Measurements from ENCODE around the gene XPNPEP1. TPM values are rescaled to one million over a fixed set of nuclear protein-coding genes. Genes with fewer than 3 reads are reported as not detected.

The XPNPEP1 gene
- total RNA-seq, 1 donor from 2014 or later, result 51.4 TPM

GRCh38 chr10:109898666-109899355 is 24.5 kb downstream of the XPNPEP1 start:
- DNase-seq, result no peak
- peaks cover 2% of the 10 kb centered on the region for H3K9me3 Mint-ChIP-seq (ENCODE audit: unreplicated experiment)
- H3K27me3 Mint-ChIP-seq (ENCODE audit: unreplicated experiment), result peaks cover 1% of the 10 kb centered on the region
- TF ChIP-seq CTCF (IDR thresholded peaks at IDR 0.05; ENCODE audit: partially characterized antibody, unreplicated experiment), result no peak
- H3K36me3 Mint-ChIP-seq (ENCODE audit: unreplicated experiment), result no peaks in the 10 kb centered on the region
- no peak overlapping the region for H3K4me3 Mint-ChIP-seq (ENCODE audit: unreplicated experiment)
- H3K27ac Mint-ChIP-seq (ENCODE audit: unreplicated experiment), result no peak overlapping the region
- peaks cover 19% of the 10 kb centered on the region for H3K4me1 Mint-ChIP-seq (ENCODE audit: low read depth, unreplicated experiment)

GRCh38 chr10:109898007-109898406 is 25.3 kb downstream of the XPNPEP1 start:
- H3K27ac Mint-ChIP-seq (ENCODE audit: unreplicated experiment), result no peak overlapping the region
- H3K9me3 Mint-ChIP-seq (ENCODE audit: unreplicated experiment), result peaks cover 2% of the 10 kb centered on the region
- no peak overlapping the region for H3K4me3 Mint-ChIP-seq (ENCODE audit: unreplicated experiment)
- H3K4me1 Mint-ChIP-seq (ENCODE audit: low read depth, unreplicated experiment), result peaks cover 14% of the 10 kb centered on the region
- peaks cover 1% of the 10 kb centered on the region for H3K27me3 Mint-ChIP-seq (ENCODE audit: unreplicated experiment)
- no peak for TF ChIP-seq CTCF (IDR thresholded peaks at IDR 0.05; ENCODE audit: partially characterized antibody, unreplicated experiment)
- no peak for DNase-seq
- no peaks in the 10 kb centered on the region for H3K36me3 Mint-ChIP-seq (ENCODE audit: unreplicated experiment)

- no peak for TF ChIP-seq CTCF (IDR thresholded peaks at IDR 0.05; ENCODE audit: partially characterized antibody, unreplicated experiment)
- peaks cover 3% of the 10 kb centered on the region for H3K9me3 Mint-ChIP-seq (ENCODE audit: unreplicated experiment)
- no peak overlapping the region for H3K4me3 Mint-ChIP-seq (ENCODE audit: unreplicated experiment)
- peaks cover 2% of the 10 kb centered on the region for H3K36me3 Mint-ChIP-seq (ENCODE audit: unreplicated experiment)
- no peak overlapping the region for H3K27ac Mint-ChIP-seq (ENCODE audit: unreplicated experiment)
- no peak for DNase-seq
- H3K27me3 Mint-ChIP-seq (ENCODE audit: unreplicated experiment), result peaks cover 1% of the 10 kb centered on the region
- peaks cover 6% of the 10 kb centered on the region for H3K4me1 Mint-ChIP-seq (ENCODE audit: low read depth, unreplicated experiment)
These were observed 27.5 kb downstream of the XPNPEP1 start for GRCh38 chr10:109895848-109896247.

GRCh38 chr10:109895095-109895818 is 28.1 kb downstream of the XPNPEP1 start:
- Mint-ChIP-seq H3K4me3 (ENCODE audit: unreplicated experiment) (no peak overlapping the region), H3K36me3 (ENCODE audit: unreplicated experiment) (peaks cover 4% of the 10 kb centered on the region), H3K27me3 (ENCODE audit: unreplicated experiment) (peaks cover 1% of the 10 kb centered on the region), H3K9me3 (ENCODE audit: unreplicated experiment) (peaks cover 1% of the 10 kb centered on the region), H3K4me1 (ENCODE audit: low read depth, unreplicated experiment) (peaks cover 6% of the 10 kb centered on the region), H3K27ac (ENCODE audit: unreplicated experiment) (no peak overlapping the region)
- no peak for TF ChIP-seq CTCF (IDR thresholded peaks at IDR 0.05; ENCODE audit: partially characterized antibody, unreplicated experiment)
- DNase-seq, result no peak

GRCh38 chr10:109894516-109894915 is 28.8 kb downstream of the XPNPEP1 start:
- Mint-ChIP-seq H3K4me3 (ENCODE audit: unreplicated experiment) (no peak overlapping the region), H3K4me1 (ENCODE audit: low read depth, unreplicated experiment) (peaks cover 6% of the 10 kb centered on the region), H3K9me3 (ENCODE audit: unreplicated experiment) (peaks cover 1% of the 10 kb centered on the region), H3K36me3 (ENCODE audit: unreplicated experiment) (peaks cover 4% of the 10 kb centered on the region), H3K27ac (ENCODE audit: unreplicated experiment) (no peak overlapping the region), H3K27me3 (ENCODE audit: unreplicated experiment) (peaks cover 1% of the 10 kb centered on the region)
- DNase-seq, result no peak
- TF ChIP-seq CTCF (IDR thresholded peaks at IDR 0.05; ENCODE audit: partially characterized antibody, unreplicated experiment), result no peak
